Naive thymus-derived CD4-positive, alpha-beta T cell (primary cell): ENCODE data around the gene UBE4B. TPM values are rescaled to one million over a fixed set of nuclear protein-coding genes. Genes with fewer than 3 reads are reported as not detected.
"Not testable (repeated sequence)": the region's sequence is repeated elsewhere in the genome, so short reads cannot be mapped to it uniquely, and the experiment has no call there.

Source experiments
- ATAC-seq: fragments of 150-1000 bp; cut with Tn5 transposase; 2 replicates; pipeline ENCODE4 v1.10.0; 2021; ENCODE audit warnings: mild to moderate bottlenecking, moderate library complexity
- CTCF ChIA-PET: fragments of 350-600 bp; sonication (Branson Sonifier 250); formaldehyde crosslinking; loops from one replicate; lab custom pipeline; 2021; ENCODE audit warnings: antibody characterized with exemption; lab: Charles Lee
- POLR2A ChIA-PET: fragments of 350-600 bp; sonication (Branson Sonifier 250); formaldehyde crosslinking; loops from one replicate; lab custom pipeline; 2021; ENCODE audit warnings: antibody characterized with exemption, inconsistent platforms; lab: Charles Lee
- DNase-seq, 9 donors: peaks; one replicate each; pipeline versions ENCODE4 v3.0.0 to v3.0.0-alpha.2; 2020 to 2022; ENCODE audit warnings: mixed read lengths in 1 of 9
- H3K27ac ChIP-seq: one replicate; pipeline ENCODE4 v1.7.0; 2013; ENCODE audit warnings: mild to moderate bottlenecking, low read depth, low read length, moderate library complexity
- H3K27me3 ChIP-seq, 2 donors: one replicate each; pipeline ENCODE4 v1.7.0; 2013; ENCODE audit warnings: low read length in 2 of 2, mild to moderate bottlenecking in 2 of 2, moderate library complexity in 2 of 2; ENCODE audit not compliant: control insufficient read depth in 2 of 2, insufficient read depth in 2 of 2
- H3K36me3 ChIP-seq, 3 experiments: 1 replicate in 2 of 3; 2 replicates in 1 of 3; pipeline ENCODE4 v1.7.0; 2013; ENCODE audit warnings: low read length in 3 of 3, mild to moderate bottlenecking in 3 of 3, moderate library complexity in 1 of 3; ENCODE audit not compliant: insufficient read depth in 3 of 3, control insufficient read depth in 2 of 3
- H3K4me1 ChIP-seq, 2 donors: one replicate each; pipeline ENCODE4 v1.7.0; 2013; ENCODE audit warnings: low read length in 2 of 2, mild to moderate bottlenecking in 2 of 2, moderate library complexity in 1 of 2; ENCODE audit not compliant: control insufficient read depth in 2 of 2, insufficient read depth in 2 of 2
- H3K4me3 ChIP-seq: 2 replicates; pipeline ENCODE4 v1.7.0; 2013; ENCODE audit warnings: mild to moderate bottlenecking, low read length
- H3K9me3 ChIP-seq, 3 experiments: 1 replicate in 2 of 3; 2 replicates in 1 of 3; pipeline ENCODE4 v1.7.0; 2013; ENCODE audit warnings: low read length in 3 of 3; ENCODE audit not compliant: control insufficient read depth in 2 of 3
- H3K27ac Mint-ChIP-seq, 9 donors: one replicate each; pipeline ENCODE4 v1.8.0; 2020 to 2022; ENCODE audit warnings: mixed read lengths in 9 of 9, mild to moderate bottlenecking in 8 of 9, moderate library complexity in 5 of 9, inconsistent platforms in 2 of 9
- H3K27me3 Mint-ChIP-seq, 5 donors: one replicate each; pipeline ENCODE4 v1.8.0; 2021 to 2022; ENCODE audit warnings: mixed read lengths in 5 of 5, mild to moderate bottlenecking in 1 of 5
- H3K36me3 Mint-ChIP-seq, 5 donors: one replicate each; pipeline ENCODE4 v1.8.0; 2020 to 2022; ENCODE audit warnings: mixed read lengths in 5 of 5, mild to moderate bottlenecking in 3 of 5, inconsistent platforms in 1 of 5
- H3K4me1 Mint-ChIP-seq, 7 donors: one replicate each; pipeline ENCODE4 v1.8.0; 2020 to 2022; ENCODE audit warnings: mixed read lengths in 7 of 7, mild to moderate bottlenecking in 3 of 7, inconsistent platforms in 1 of 7
- H3K4me3 Mint-ChIP-seq, 10 donors: one replicate each; pipeline ENCODE4 v1.8.0; 2020 to 2022; ENCODE audit warnings: mild to moderate bottlenecking in 10 of 10, mixed read lengths in 10 of 10, moderate library complexity in 6 of 10, inconsistent platforms in 2 of 10
- H3K9me3 Mint-ChIP-seq, 11 donors: one replicate each; pipeline ENCODE4 v1.8.0; 2020 to 2022; ENCODE audit warnings: mixed read lengths in 11 of 11, mild to moderate bottlenecking in 4 of 11, inconsistent platforms in 1 of 11, moderate library complexity in 1 of 11
- intact Hi-C, 2 donors: fragments of 100-400 bp; cut with micrococcal nuclease; formaldehyde crosslinking; loops; one replicate each; pipeline ENCODE4 v1.15.1; 2023
- polyA plus RNA-seq, 2 donors: library from polyadenylated mRNA; unstranded; fragments of 300-500 nt; fragmentation: Illumina TruSeq; gene quantifications; one replicate each; pipeline ENCODE4 v1.2.3, GENCODE V29; 2021
- total RNA-seq, 6 experiments: library from RNA in 5 of 6; stranded (reverse) in 5 of 6; gene quantifications; 1 replicate in 5 of 6; 2 replicates in 1 of 6; pipeline ENCODE4 v1.2.3 and lab custom pipeline; 2021 to 2026

Gene UBE4B
- total and polyA plus RNA-seq, 7 experiments from 2014 or later = 7.5 to 48.3 (median 39.2) TPM

DNA sequence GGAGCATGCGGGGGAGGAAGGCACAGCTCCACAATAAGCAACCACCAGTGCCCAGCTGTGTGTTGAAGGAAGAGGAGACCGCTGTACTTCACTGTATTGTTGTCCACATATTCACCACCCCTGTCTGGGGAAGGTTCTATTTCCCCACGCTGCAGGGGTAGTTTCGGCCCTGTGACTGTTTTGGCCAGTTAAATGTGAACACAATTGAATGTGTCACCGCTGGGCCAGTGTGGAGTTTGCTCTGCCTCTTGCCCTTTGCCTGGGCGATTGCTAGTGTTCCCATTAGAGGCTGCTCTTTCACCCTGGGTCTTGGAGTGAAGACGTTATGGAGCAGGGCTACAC is 32.6 kb downstream of the UBE4B start:
- intact Hi-C loops = no loop called here
- ATAC-seq (no peak), DNase-seq (no peak)
- H3K9me3 Mint-ChIP-seq = no peaks in the 10 kb centered on the region
- H3K36me3 Mint-ChIP-seq = peaks cover 0 to 15% (median 6%) of the 10 kb centered on the region in 5 donors
- H3K36me3 ChIP-seq = peaks cover 0 to 7% (median 0%) of the 10 kb centered on the region in 3 experiments
- H3K27ac Mint-ChIP-seq = peak overlapping the region in 1 of 9 donors; percentile 2
- H3K4me3 Mint-ChIP-seq = no peak overlapping the region
- H3K27ac ChIP-seq = no peak overlapping the region
- no peak overlapping the region for H3K4me3 ChIP-seq
- POLR2A ChIA-PET = no interaction called here
- no peaks in the 10 kb centered on the region for H3K27me3 ChIP-seq
- CTCF ChIA-PET = no interaction called here
- peaks cover 12 to 29% (median 22%) of the 10 kb centered on the region in 7 donors for H3K4me1 Mint-ChIP-seq
- no peaks in the 10 kb centered on the region for H3K9me3 ChIP-seq
- no peaks in the 10 kb centered on the region for H3K4me1 ChIP-seq
- H3K27me3 Mint-ChIP-seq = no peaks in the 10 kb centered on the region

GRCh38 chr1:10065760-10066159 is 33.0 kb downstream of the UBE4B start:
- Histone ChIP-seq H3K27me3 (no peaks in the 10 kb centered on the region), H3K27ac (no peak overlapping the region), H3K4me1 (no peaks in the 10 kb centered on the region), H3K36me3 (peaks cover 0 to 7% (median 0%) of the 10 kb centered on the region in 3 experiments), H3K9me3 (no peaks in the 10 kb centered on the region), H3K4me3 (no peak overlapping the region)
- peaks cover 0 to 15% (median 6%) of the 10 kb centered on the region in 5 donors for H3K36me3 Mint-ChIP-seq
- DNase-seq (no peak), ATAC-seq (no peak)
- intact Hi-C loops = no loop called here
- no peak overlapping the region for H3K4me3 Mint-ChIP-seq
- CTCF ChIA-PET = no interaction called here
- POLR2A ChIA-PET = no interaction called here
- H3K27ac Mint-ChIP-seq = no peak overlapping the region
- no peaks in the 10 kb centered on the region for H3K9me3 Mint-ChIP-seq
- H3K4me1 Mint-ChIP-seq = peaks cover 12 to 29% (median 22%) of the 10 kb centered on the region in 7 donors
- no peaks in the 10 kb centered on the region for H3K27me3 Mint-ChIP-seq

DNA sequence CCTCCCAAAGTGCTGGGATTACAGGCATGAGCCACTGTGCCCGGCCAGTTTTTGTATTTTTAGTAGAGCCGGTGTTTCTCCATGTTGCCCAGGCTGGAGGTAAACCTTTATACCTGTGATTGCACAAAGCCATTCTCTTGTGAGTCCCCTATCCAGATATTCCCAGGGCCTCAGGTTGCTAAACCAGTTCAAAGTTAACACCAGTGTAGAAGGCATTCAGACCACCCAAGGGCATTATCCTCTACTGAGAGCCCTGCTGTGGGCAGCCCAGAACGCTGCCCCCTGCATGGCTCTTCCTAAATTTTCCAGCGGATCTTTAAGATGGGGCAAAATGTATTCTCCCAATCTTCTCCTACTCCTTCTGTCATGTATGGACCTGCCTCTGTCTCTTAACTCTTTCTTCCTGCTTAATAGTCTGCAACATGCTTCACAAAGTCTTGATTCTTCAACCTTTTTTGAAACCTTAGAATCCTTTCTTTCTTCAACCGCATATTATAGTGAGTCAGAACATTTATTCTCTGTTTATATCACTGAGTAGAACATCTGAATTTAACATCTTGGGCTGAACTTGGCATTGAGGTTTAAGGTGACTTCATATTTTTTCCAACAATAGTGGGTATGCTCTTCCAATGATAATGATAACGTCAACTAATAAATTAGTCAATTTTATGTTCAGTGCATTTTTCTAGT is 36.0 kb downstream of the UBE4B start:
- DNase-seq = no peak
- Mint-ChIP-seq H3K9me3 (no peaks in the 10 kb centered on the region), H3K36me3 (peaks cover 1 to 15% (median 6%) of the 10 kb centered on the region in 5 donors), H3K27ac (peak overlapping the region in 1 of 9 donors; percentile 46), H3K27me3 (no peaks in the 10 kb centered on the region), H3K4me3 (no peak overlapping the region), H3K4me1 (peaks cover 12 to 21% (median 17%) of the 10 kb centered on the region in 7 donors)
- POLR2A ChIA-PET = no interaction called here
- Histone ChIP-seq H3K4me3 (no peak overlapping the region), H3K27me3 (no peaks in the 10 kb centered on the region), H3K36me3 (peaks cover 0 to 10% (median 0%) of the 10 kb centered on the region in 3 experiments), H3K27ac (no peak overlapping the region), H3K4me1 (no peaks in the 10 kb centered on the region), H3K9me3 (no peaks in the 10 kb centered on the region)
- CTCF ChIA-PET = no interaction called here
- intact Hi-C loops = no loop called here
- ATAC-seq = no peak

DNA sequence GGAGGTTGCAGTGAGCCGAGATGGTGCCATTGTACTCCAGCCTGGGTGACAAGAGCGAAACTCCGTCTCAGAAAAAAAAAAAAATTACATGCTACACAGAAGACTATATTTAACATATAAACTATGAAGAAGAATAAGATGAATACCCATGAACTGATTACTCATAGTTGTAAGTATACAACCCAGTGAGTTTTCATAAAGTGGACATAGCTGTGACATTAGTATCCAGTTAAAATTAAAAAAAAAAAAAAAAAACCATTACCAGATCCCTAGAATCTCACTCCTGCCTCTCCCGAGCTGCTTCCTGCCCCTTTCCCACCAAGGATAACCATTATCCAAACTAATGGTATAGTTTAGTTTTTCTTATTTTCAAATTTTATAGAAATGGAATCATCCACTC is 37.4 kb downstream of the UBE4B start:
- ATAC-seq (no peak), DNase-seq (no peak)
- Histone ChIP-seq H3K9me3 (no peaks in the 10 kb centered on the region), H3K27me3 (no peaks in the 10 kb centered on the region), H3K36me3 (peaks cover 0 to 7% (median 0%) of the 10 kb centered on the region in 3 experiments), H3K27ac (no peak overlapping the region), H3K4me1 (peaks cover 0 to 8% of the 10 kb centered on the region in 2 donors), H3K4me3 (no peak overlapping the region)
- no peak overlapping the region for H3K27ac Mint-ChIP-seq
- peaks cover 10 to 19% (median 14%) of the 10 kb centered on the region in 7 donors for H3K4me1 Mint-ChIP-seq
- POLR2A ChIA-PET = no interaction called here
- peaks cover 0 to 1% (median 0%) of the 10 kb centered on the region in 11 donors for H3K9me3 Mint-ChIP-seq
- intact Hi-C loops = no loop called here
- CTCF ChIA-PET = no interaction called here
- H3K36me3 Mint-ChIP-seq = peaks cover 5 to 21% (median 15%) of the 10 kb centered on the region in 5 donors
- H3K27me3 Mint-ChIP-seq = no peaks in the 10 kb centered on the region
- H3K4me3 Mint-ChIP-seq = no peak overlapping the region

DNA sequence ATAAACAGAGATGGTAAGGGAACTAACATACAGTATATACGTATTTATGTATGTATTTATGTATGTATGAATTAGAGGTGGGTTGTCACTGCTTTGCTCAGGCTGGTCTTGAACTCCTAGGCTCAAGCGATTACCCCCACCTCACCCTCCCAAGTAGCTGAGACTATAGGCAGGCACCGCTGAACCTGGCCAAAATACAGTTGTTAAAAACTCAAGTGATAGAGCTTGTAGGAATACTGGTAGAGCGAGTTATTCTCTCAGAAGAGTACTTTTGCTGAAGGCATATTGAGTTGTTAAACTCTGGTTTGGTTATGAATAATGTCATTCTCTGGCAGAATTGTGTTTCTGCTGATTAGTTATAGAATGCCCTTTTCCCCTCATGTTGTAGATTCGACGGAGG is 38.9 kb downstream of the UBE4B start:
- Histone ChIP-seq H3K27ac (no peak overlapping the region), H3K27me3 (no peaks in the 10 kb centered on the region), H3K36me3 (peaks cover 0 to 11% (median 0%) of the 10 kb centered on the region in 3 experiments), H3K4me1 (peaks cover 0 to 8% of the 10 kb centered on the region in 2 donors), H3K4me3 (no peak overlapping the region), H3K9me3 (no peaks in the 10 kb centered on the region)
- POLR2A ChIA-PET = interaction anchor here (0.9 kb wide), 1 partner anchor 11 kb away, joined by 4 read pairs; no protein-coding TSS in a partner anchor
- Mint-ChIP-seq H3K36me3 (peaks cover 5 to 24% (median 15%) of the 10 kb centered on the region in 5 donors), H3K27ac (peak overlapping the region in 3 of 9 donors; percentile 3 to 55 (median 27)), H3K4me1 (peaks cover 10 to 19% (median 13%) of the 10 kb centered on the region in 7 donors), H3K4me3 (no peak overlapping the region), H3K27me3 (no peaks in the 10 kb centered on the region), H3K9me3 (peaks cover 0 to 1% (median 0%) of the 10 kb centered on the region in 11 donors)
- ATAC-seq = no peak
- DNase-seq = no peak
- CTCF ChIA-PET = interaction anchor here (0.6 kb wide), 1 partner anchor 11 kb away, joined by 3 read pairs; no protein-coding TSS in a partner anchor
- intact Hi-C loops = no loop called here

- CTCF ChIA-PET, H3K9me3 Mint-ChIP-seq, H3K4me3 ChIP-seq, H3K9me3 ChIP-seq, H3K4me3 Mint-ChIP-seq, DNase-seq, POLR2A ChIA-PET, H3K4me1 ChIP-seq, H3K27me3 ChIP-seq, H3K27ac Mint-ChIP-seq, ATAC-seq, H3K27me3 Mint-ChIP-seq, H3K27ac ChIP-seq, intact Hi-C loops: not testable (repeated sequence)
- Mint-ChIP-seq H3K4me1 (peaks cover 10 to 19% (median 14%) of the 10 kb centered on the region in 7 donors), H3K36me3 (peaks cover 5 to 30% (median 17%) of the 10 kb centered on the region in 5 donors)
- H3K36me3 ChIP-seq = peaks cover 0 to 11% (median 0%) of the 10 kb centered on the region in 3 experiments
Measured at GRCh38 chr1:10073371-10073770, 40.6 kb downstream of the UBE4B start.
